ENCODE results near the gene DSG4. TPM values are rescaled to one million over a fixed set of nuclear protein-coding genes. Genes with fewer than 3 reads are reported as not detected.

DSG4 gene
- total RNA-seq, 1 donor from 2014 or later = not detected

DNA sequence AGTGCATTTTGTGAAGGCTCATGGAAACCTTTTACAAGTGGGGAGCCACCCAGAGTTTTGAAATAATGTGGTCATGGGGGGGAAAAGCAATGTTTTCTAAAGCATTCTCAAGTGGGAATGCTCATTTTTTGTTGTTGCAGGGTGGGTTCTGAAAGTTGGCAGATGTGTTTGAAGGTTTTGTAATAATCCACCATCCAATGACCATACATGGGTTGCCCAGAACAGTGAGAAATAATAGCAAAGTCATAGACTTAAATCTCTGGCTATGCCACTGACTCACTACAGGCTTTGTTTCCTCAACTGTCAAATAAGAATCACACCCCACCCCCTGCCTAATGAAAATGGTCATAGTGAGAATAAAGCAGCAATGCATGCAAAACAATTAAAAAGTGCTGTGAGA is 73.8 kb downstream of the DSG4 start:
- H3K36me3 ChIP-seq (ENCODE audit: control insufficient read depth, insufficient read depth, low read length) = no peaks in the 10 kb centered on the region
- no peaks in the 10 kb centered on the region for H3K27me3 ChIP-seq (ENCODE audit: control insufficient read depth, insufficient read depth, low read length)
- TF ChIP-seq, protein P1, sequence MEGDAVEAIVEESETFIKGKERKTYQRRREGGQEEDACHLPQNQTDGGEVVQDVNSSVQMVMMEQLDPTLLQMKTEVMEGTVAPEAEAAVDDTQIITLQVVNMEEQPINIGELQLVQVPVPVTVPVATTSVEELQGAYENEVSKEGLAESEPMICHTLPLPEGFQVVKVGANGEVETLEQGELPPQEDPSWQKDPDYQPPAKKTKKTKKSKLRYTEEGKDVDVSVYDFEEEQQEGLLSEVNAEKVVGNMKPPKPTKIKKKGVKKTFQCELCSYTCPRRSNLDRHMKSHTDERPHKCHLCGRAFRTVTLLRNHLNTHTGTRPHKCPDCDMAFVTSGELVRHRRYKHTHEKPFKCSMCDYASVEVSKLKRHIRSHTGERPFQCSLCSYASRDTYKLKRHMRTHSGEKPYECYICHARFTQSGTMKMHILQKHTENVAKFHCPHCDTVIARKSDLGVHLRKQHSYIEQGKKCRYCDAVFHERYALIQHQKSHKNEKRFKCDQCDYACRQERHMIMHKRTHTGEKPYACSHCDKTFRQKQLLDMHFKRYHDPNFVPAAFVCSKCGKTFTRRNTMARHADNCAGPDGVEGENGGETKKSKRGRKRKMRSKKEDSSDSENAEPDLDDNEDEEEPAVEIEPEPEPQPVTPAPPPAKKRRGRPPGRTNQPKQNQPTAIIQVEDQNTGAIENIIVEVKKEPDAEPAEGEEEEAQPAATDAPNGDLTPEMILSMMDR (IDR thresholded peaks at IDR 0.05; ENCODE audit: insufficient read depth, low read length, poor library complexity, severe bottlenecking) = no peak
- H3K4me3 ChIP-seq (ENCODE audit: low read depth, low read length) = no peak overlapping the region
- DNase-seq (ENCODE audit: low read depth) = no peak

DNA sequence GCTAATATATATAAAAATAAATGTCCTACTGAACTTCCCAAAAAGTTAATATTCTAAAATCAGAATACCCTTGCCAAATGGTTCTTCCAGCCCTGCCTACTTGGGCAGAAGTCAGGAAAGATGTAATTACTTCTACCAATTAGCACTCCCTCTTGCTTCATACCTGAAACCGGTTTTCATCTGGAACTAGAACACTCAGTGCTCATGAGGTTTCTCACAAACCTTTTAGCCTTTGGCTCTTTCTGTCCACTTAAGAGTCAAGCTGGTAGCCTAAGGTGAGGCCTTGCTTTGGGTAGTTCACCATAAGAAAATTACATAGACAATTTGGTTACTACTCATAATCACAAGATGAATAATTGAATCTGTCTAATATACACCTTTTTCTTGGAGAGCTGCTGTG is 75.0 kb downstream of the DSG4 start:
- TF ChIP-seq, protein P1 (IDR thresholded peaks at IDR 0.05; ENCODE audit: insufficient read depth, low read length, poor library complexity, severe bottlenecking) = no peak
- Histone ChIP-seq H3K36me3 (ENCODE audit: control insufficient read depth, insufficient read depth, low read length) (no peaks in the 10 kb centered on the region), H3K27me3 (ENCODE audit: control insufficient read depth, insufficient read depth, low read length) (no peaks in the 10 kb centered on the region), H3K4me3 (ENCODE audit: low read depth, low read length) (no peak overlapping the region)
- no peak for DNase-seq (ENCODE audit: low read depth)

DNA sequence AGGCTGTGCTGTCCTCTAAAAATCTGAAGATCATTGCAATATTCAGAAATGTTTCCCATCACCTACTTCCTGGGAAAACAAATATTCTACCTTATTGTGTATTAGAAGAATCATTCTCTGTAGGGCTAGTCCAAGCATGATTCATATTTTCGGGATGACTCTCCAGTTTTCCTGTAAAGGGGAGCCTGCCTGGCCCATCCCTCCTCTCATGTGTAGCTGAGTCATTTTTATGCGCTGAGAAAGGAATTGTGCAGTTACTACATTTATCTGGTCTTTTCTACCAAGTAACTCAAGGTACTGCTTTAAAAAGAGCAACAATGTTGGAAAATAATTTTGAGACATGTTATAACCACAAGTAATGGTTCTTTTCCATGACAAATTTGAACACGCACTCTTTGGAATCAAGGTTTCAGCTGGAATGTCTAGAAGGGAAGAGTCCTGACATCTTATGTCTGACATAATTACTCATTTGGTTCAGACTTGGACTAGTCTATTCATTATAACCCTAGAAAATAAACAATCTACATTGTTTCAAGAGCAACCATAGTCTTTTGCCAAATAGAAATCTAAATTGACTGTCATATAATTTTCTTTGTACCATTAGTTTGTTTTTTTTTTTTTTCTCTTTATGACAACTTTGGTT is 77.6 kb downstream of the DSG4 start:
- peak; percentile 44 for DNase-seq (ENCODE audit: low read depth)
- TF ChIP-seq, protein P1 (IDR thresholded peaks at IDR 0.05; ENCODE audit: insufficient read depth, low read length, poor library complexity, severe bottlenecking) = no peak
- H3K4me3 ChIP-seq (ENCODE audit: low read depth, low read length) = no peak overlapping the region
- no peaks in the 10 kb centered on the region for H3K27me3 ChIP-seq (ENCODE audit: control insufficient read depth, insufficient read depth, low read length)
- H3K36me3 ChIP-seq (ENCODE audit: control insufficient read depth, insufficient read depth, low read length) = no peaks in the 10 kb centered on the region

Other genes starting within 250 kb of the DSG4 start
- gene DSC1, start 213.9 kb upstream of the DSG4 start, total RNA-seq = not detected in 2 replicates
- gene DSG1, start 58.6 kb upstream of the DSG4 start, total RNA-seq = 0.17 TPM in 1 of 2 replicates, not detected in the other
- gene DSG3, start 71.0 kb downstream of the DSG4 start, total RNA-seq = 0.14 and 0.67 TPM in 2 replicates
- 154 and 155 TPM in 2 replicates for gene DSG2, start 121.4 kb downstream of the DSG4 start, total RNA-seq
- gene TTR, start 215.1 kb downstream of the DSG4 start, total RNA-seq = not detected in 2 replicates

All from kidney epithelial cell (primary cell).